Measurements from ENCODE around the gene BRD2. TPM values are rescaled to one million over a fixed set of nuclear protein-coding genes. Genes with fewer than 3 reads are reported as not detected.

BRD2 gene
- total RNA-seq, 1 donor from 2014 or later, result 238 TPM

DNA sequence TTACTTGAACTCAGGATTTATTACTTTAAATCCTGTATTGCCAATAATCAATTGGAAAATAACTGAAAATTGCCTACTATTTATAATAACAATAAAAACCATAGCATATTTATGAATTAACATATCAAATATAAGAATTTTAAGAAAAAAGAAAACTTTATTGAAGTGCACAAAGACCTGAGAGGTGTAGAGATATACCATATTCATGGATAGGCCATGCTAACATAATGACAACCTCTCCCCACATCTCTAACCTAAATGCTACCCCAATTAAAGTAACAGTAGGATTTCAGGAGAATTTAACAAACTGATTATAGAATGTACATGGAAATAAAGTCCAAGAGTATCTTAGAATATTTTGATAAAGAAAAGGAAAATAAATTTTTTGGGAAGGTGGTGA is 22.4 kb upstream of the BRD2 start:
- Mint-ChIP-seq H3K4me1 (ENCODE audit: low read depth) (no peaks in the 10 kb centered on the region), H3K4me3 (ENCODE audit: low read depth) (no peak overlapping the region), H3K9me3 (ENCODE audit: low read depth) (peaks cover 3% of the 10 kb centered on the region), H3K36me3 (ENCODE audit: insufficient read depth) (no peaks in the 10 kb centered on the region), H3K27me3 (peaks cover 27% of the 10 kb centered on the region), H3K27ac (no peak overlapping the region)
- no peak for DNase-seq (ENCODE audit: low spot score, unreplicated experiment)
- TF ChIP-seq, protein P1, sequence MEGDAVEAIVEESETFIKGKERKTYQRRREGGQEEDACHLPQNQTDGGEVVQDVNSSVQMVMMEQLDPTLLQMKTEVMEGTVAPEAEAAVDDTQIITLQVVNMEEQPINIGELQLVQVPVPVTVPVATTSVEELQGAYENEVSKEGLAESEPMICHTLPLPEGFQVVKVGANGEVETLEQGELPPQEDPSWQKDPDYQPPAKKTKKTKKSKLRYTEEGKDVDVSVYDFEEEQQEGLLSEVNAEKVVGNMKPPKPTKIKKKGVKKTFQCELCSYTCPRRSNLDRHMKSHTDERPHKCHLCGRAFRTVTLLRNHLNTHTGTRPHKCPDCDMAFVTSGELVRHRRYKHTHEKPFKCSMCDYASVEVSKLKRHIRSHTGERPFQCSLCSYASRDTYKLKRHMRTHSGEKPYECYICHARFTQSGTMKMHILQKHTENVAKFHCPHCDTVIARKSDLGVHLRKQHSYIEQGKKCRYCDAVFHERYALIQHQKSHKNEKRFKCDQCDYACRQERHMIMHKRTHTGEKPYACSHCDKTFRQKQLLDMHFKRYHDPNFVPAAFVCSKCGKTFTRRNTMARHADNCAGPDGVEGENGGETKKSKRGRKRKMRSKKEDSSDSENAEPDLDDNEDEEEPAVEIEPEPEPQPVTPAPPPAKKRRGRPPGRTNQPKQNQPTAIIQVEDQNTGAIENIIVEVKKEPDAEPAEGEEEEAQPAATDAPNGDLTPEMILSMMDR (IDR thresholded peaks at IDR 0.05; ENCODE audit: unreplicated experiment), result no peak

- no peak for DNase-seq (ENCODE audit: low spot score, unreplicated experiment)
- no peak overlapping the region for H3K27ac Mint-ChIP-seq
- H3K4me1 Mint-ChIP-seq (ENCODE audit: low read depth), result no peaks in the 10 kb centered on the region
- TF ChIP-seq, protein P1 (IDR thresholded peaks at IDR 0.05; ENCODE audit: unreplicated experiment), result no peak
- H3K27me3 Mint-ChIP-seq, result peaks cover 27% of the 10 kb centered on the region
- no peaks in the 10 kb centered on the region for H3K36me3 Mint-ChIP-seq (ENCODE audit: insufficient read depth)
- H3K4me3 Mint-ChIP-seq (ENCODE audit: low read depth), result no peak overlapping the region
- H3K9me3 Mint-ChIP-seq (ENCODE audit: low read depth), result peaks cover 3% of the 10 kb centered on the region
Observed at GRCh38 chr6:32946893-32947292, 21.5 kb upstream of the BRD2 start.

- Mint-ChIP-seq H3K36me3 (ENCODE audit: insufficient read depth) (no peaks in the 10 kb centered on the region), H3K4me3 (ENCODE audit: low read depth) (no peak overlapping the region), H3K9me3 (ENCODE audit: low read depth) (peaks cover 3% of the 10 kb centered on the region), H3K27ac (no peak overlapping the region), H3K27me3 (peaks cover 27% of the 10 kb centered on the region), H3K4me1 (ENCODE audit: low read depth) (no peaks in the 10 kb centered on the region)
- DNase-seq (ENCODE audit: low spot score, unreplicated experiment), result no peak
- TF ChIP-seq, protein P1 (IDR thresholded peaks at IDR 0.05; ENCODE audit: unreplicated experiment), result peak; percentile 69
Observed at GRCh38 chr6:32947552-32948465, 20.6 kb upstream of the BRD2 start.

DNA sequence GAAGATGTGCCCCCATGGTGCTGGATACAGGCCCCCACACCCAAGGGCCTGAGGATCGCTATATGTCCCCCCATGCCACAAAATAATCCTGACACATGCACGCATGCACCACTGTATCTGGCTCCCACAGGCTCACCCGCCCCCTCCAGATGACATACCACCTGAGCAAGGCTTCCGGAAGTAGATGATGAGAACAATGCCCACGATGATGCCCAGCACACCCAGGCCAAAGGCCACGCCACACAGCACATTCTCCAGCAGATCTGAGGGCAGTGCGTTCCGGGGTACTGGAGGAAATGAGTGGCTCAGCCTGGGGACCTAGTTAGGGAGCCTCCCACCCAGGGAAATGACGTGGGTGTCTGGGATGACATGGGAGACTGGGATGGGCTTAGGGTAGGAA is 19.3 kb upstream of the BRD2 start:
- Mint-ChIP-seq H3K27me3 (peaks cover 26% of the 10 kb centered on the region), H3K4me3 (ENCODE audit: low read depth) (no peak overlapping the region), H3K4me1 (ENCODE audit: low read depth) (no peaks in the 10 kb centered on the region), H3K27ac (no peak overlapping the region), H3K9me3 (ENCODE audit: low read depth) (peaks cover 3% of the 10 kb centered on the region), H3K36me3 (ENCODE audit: insufficient read depth) (no peaks in the 10 kb centered on the region)
- TF ChIP-seq, protein P1 (IDR thresholded peaks at IDR 0.05; ENCODE audit: unreplicated experiment), result no peak
- DNase-seq (ENCODE audit: low spot score, unreplicated experiment), result no peak

- Mint-ChIP-seq H3K27me3 (peaks cover 26% of the 10 kb centered on the region), H3K4me3 (ENCODE audit: low read depth) (no peak overlapping the region), H3K4me1 (ENCODE audit: low read depth) (no peaks in the 10 kb centered on the region), H3K9me3 (ENCODE audit: low read depth) (peaks cover 3% of the 10 kb centered on the region), H3K36me3 (ENCODE audit: insufficient read depth) (no peaks in the 10 kb centered on the region), H3K27ac (no peak overlapping the region)
- no peak for DNase-seq (ENCODE audit: low spot score, unreplicated experiment)
- TF ChIP-seq, protein P1 (IDR thresholded peaks at IDR 0.05; ENCODE audit: unreplicated experiment), result no peak
Observed at GRCh38 chr6:32950010-32950409, 18.4 kb upstream of the BRD2 start.

All from progenitor cell of endocrine pancreas (in vitro differentiated cells).